HS-5 (cell line): ENCODE data around the gene KRR1.

Source experiments
- DNase-seq: peaks from one replicate; pipeline ENCODE4 v3.0.0-alpha.2; 2012; ENCODE audit warnings: low read depth

Gene KRR1

GRCh38 chr12:75511116-75512048, at the start of gene KRR1:
KRR1 (minus strand) TSS chr12:75511609; CDS start chr12:75511597, 12 bp downstream.
- DNase-seq: peak; percentile 93

- no peak for DNase-seq
Observed at GRCh38 chr12:75560167-75560566, 48.8 kb upstream of the KRR1 start.

GRCh38 chr12:75558287-75558686, 46.9 kb upstream of the KRR1 start:
- no peak for DNase-seq

GRCh38 chr12:75556311-75556899, 45.0 kb upstream of the KRR1 start:
- no peak for DNase-seq

GRCh38 chr12:75554556-75554880, 43.1 kb upstream of the KRR1 start:
- DNase-seq: no peak

- DNase-seq: no peak
Observed at GRCh38 chr12:75553836-75554555, 42.6 kb upstream of the KRR1 start.

GRCh38 chr12:75553398-75553797, 42.0 kb upstream of the KRR1 start:
- no peak for DNase-seq

- DNase-seq: no peak
Observed at GRCh38 chr12:75551477-75551876, 40.1 kb upstream of the KRR1 start.

GRCh38 chr12:75550401-75551240, 39.2 kb upstream of the KRR1 start:
- DNase-seq: no peak

- DNase-seq: no peak
Observed at GRCh38 chr12:75549989-75550388, 38.6 kb upstream of the KRR1 start.

- no peak for DNase-seq
Observed at GRCh38 chr12:75548879-75549278, 37.5 kb upstream of the KRR1 start.

GRCh38 chr12:75545636-75546035, 34.2 kb upstream of the KRR1 start:
- DNase-seq: no peak

GRCh38 chr12:75543529-75543928, 32.1 kb upstream of the KRR1 start:
- DNase-seq: no peak

GRCh38 chr12:75542942-75543341, 31.5 kb upstream of the KRR1 start:
- DNase-seq: no peak

- DNase-seq: no peak
Observed at GRCh38 chr12:75539889-75540288, 28.5 kb upstream of the KRR1 start.

- DNase-seq: no peak
Observed at GRCh38 chr12:75533239-75533638, 21.8 kb upstream of the KRR1 start.

- no peak for DNase-seq
Observed at GRCh38 chr12:75529826-75530225, 18.4 kb upstream of the KRR1 start.

- no peak for DNase-seq
Observed at GRCh38 chr12:75529316-75529715, 17.9 kb upstream of the KRR1 start.

GRCh38 chr12:75528692-75529091, 17.3 kb upstream of the KRR1 start:
- DNase-seq: no peak

- DNase-seq: no peak
Observed at GRCh38 chr12:75528272-75528671, 16.9 kb upstream of the KRR1 start.

- peak; percentile 49 for DNase-seq
Observed at GRCh38 chr12:75526655-75527511, 15.5 kb upstream of the KRR1 start.
